LNCaP clone FGC (cell line): ENCODE data around the gene NCEH1.

Experiments used
- DNase-seq: peaks from one replicate; pipeline ENCODE4 v3.0.0-alpha.2; 2011; ENCODE audit warnings: low read depth
- H3K4me3 ChIP-seq: 2 replicates; pipeline ENCODE4 v1.5.1; 2011; ENCODE audit warnings: mild to moderate bottlenecking, low read depth, low read length, control low read depth
- TF ChIP-seq, protein P1 (sequence below): IDR thresholded peaks from 2 replicates; pipeline ENCODE4 v1.5.1; 2012; ENCODE audit warnings: mild to moderate bottlenecking; ENCODE audit not compliant: control insufficient read depth, insufficient read depth; ENCODE audit errors: extremely low read depth

Gene NCEH1

DNA sequence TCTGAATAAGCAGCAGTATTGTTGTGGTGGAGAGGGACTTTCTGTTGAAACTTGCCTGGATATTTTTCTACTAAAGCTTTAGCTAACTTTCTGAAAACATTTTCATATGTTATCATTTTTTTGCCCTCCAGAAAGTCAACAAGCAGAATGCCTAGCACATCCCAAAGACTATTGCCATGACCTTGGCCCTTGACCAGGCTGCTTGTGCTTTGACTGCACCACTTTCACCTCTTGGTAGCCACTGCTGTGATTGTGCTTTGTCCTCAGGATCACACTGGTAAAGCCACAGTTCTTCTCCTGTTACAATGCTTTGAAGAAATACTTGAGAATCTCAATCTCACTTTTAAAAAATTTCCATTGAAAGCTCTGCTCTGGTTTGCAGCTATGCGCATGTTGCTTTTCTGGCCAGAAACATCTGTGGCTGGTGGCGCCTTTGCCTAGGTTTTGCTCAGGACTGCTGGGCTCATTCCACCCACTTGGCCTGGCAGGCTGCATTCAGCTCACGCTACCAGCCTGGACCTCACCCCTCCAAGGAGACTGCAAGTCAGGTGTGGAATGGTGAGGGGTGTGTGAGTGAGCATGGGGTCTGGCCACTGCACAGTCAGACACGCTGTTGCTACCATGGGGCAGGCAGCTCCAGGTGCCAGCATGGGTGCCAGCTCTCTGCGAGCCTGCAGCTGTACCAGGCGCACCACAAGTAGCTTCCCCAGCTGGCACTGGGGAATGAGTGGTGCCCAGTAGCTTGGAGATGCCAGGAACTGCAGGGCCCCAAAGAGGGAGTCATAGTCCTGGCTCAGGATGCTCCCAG, 97.8 kb downstream of the NCEH1 start:
- no peak for DNase-seq
- TF ChIP-seq, protein P1, sequence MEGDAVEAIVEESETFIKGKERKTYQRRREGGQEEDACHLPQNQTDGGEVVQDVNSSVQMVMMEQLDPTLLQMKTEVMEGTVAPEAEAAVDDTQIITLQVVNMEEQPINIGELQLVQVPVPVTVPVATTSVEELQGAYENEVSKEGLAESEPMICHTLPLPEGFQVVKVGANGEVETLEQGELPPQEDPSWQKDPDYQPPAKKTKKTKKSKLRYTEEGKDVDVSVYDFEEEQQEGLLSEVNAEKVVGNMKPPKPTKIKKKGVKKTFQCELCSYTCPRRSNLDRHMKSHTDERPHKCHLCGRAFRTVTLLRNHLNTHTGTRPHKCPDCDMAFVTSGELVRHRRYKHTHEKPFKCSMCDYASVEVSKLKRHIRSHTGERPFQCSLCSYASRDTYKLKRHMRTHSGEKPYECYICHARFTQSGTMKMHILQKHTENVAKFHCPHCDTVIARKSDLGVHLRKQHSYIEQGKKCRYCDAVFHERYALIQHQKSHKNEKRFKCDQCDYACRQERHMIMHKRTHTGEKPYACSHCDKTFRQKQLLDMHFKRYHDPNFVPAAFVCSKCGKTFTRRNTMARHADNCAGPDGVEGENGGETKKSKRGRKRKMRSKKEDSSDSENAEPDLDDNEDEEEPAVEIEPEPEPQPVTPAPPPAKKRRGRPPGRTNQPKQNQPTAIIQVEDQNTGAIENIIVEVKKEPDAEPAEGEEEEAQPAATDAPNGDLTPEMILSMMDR: no peak
- H3K4me3 ChIP-seq: no peak overlapping the region

DNA sequence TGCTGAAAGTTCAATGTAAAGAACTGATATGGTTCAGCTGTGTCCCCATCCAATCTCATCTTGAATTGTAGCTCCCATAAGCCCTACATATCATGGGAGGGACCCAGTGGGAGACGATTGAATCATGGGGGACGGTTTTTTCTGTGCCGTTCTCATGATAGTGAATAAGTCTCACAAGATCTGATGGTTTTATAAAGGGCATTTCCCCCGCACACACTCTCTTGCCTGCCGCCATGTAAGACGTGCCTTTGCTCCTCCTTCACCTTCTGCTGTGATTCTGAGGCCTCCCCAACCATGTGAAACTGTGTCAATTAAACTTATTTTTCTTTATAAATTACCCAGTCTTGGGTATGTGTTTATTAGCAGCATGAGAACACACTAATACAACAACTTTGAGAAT, 101.1 kb downstream of the NCEH1 start:
- TF ChIP-seq, protein P1: no peak
- no peak for DNase-seq
- no peak overlapping the region for H3K4me3 ChIP-seq

DNA sequence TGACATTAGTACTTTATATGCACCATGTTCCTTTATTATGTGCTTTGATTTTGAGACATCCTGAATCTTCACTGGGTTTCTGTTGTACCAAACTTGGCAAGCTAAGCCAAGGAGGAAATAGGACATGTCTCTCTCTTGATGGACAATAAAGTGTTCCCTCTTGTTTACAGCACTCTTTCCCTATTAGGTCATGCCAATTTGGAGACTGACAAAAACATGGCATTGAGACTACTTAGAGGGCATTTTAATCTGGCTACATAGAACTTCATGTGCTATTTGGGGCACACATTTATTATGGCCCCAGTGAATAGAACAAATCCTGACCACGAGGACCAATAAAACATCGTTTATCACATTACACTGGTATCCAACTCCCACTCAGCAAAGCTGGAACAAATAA, 102.3 kb downstream of the NCEH1 start:
- DNase-seq: peak; percentile 93
- no peak overlapping the region for H3K4me3 ChIP-seq
- TF ChIP-seq, protein P1: no peak

DNA sequence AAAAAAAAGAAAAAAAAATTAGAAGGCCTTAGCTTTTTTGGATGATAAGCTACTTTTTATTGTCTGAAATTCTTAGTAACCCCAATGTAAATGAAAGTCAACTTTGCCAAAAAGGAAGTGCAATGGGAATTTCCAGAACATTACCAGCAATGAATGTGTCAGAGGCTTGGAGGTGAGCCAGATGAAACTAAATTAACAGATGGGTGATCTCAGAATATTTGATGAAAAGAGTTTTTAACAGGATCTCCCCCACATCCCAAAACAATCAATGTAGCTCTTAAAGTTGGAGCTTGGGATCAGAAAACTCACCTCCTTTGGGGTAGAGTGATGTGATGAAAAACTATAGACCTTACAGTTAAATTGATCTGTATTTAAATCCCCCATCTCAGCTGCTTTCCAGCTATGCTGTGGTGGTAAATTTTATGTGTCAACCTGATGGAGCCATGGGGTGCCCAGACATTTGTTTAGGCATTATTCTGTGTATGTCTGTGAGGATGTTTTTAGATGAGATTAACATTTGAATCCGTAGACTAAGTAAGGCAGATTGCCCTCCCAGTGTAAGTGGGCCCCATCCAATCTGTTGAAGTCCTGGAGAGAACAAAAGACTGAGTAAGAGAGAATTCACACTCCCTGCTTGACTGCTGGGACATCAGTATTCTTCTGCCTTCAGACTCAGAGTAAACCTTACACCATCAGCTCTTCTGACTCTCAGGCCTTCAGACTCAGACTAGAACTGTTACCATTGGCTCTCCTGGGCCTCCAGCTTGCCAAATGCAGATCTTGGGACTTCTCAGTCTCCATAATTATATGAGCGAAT, 103.4 kb downstream of the NCEH1 start:
- TF ChIP-seq, protein P1: no peak
- no peak overlapping the region for H3K4me3 ChIP-seq
- peak; percentile 86 for DNase-seq

DNA sequence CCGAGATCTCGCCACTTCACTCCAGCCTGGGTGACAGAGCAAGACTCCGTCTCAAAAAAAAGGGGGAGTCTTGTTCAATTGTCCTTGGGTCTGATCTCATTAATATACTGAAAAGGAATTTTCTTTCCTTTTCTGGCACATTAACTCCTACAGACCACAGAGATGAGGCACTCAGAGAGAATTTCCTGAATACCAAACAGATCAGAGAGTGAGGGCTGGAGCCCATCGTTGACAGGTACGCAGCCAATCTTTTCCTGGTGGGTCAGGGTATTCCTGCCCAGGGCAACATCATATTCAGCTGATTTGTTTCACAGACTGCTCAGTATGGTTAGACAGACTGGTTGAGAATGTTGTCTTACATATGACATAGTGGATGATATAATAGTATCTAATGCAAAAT, 104.8 kb downstream of the NCEH1 start:
- H3K4me3 ChIP-seq: no peak overlapping the region
- DNase-seq: no peak
- TF ChIP-seq, protein P1: no peak

DNA sequence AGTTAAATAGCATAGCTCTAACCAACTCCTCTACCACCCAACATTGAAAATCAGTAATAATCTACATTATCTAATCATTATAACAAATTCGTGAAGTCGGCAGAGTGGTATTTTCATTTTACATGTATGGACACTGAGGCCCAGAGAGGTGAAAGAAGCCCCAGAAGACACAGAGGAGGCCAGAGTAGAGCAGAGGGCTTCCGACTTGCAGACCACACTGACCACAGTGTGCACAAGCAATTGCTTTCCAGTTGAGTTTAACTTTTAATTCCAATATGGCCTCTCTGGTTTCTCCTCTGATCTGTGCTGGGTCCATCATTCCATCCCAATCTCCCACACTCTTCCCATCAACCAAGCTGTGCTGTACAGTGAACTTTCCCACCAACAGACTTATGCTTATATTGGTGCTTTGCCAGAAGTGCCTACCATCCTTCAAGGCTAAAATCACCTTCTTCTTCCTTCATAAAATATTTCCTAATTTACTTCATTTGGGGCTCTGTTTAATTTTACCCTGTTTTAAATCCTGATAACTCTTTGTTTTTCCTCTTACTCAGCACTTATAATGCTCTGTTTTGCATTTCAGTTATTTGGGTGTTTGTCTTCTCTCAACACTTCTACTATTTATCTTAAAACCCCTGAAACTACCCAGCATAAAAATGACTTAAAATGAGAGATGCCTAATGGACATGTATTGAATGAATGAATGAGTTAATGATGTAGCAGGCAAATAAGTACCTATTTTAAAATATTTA, 105.8 kb downstream of the NCEH1 start:
- TF ChIP-seq, protein P1: no peak
- no peak overlapping the region for H3K4me3 ChIP-seq
- no peak for DNase-seq
